Endothelial cell of umbilical vein (primary cell): ENCODE measurements around the gene LRRC7. TPM values are rescaled to one million over a fixed set of nuclear protein-coding genes. Genes with fewer than 3 reads are reported as not detected.
A peak's percentile ranks its signal among the peaks of the same experiment; 100 is the strongest.

Experiments used
- BruUV-seq: library from RNA; stranded (reverse); fragments of 400-500 nt; replicated peaks from 2 replicates; lab custom pipeline; 2021; lab: Mats Ljungman, UMichigan
- CTCF ChIA-PET: fragments of 300-600, 350-600 bp; sonication (Branson Sonifier 250); formaldehyde crosslinking; loops from one replicate; lab custom pipeline; 2021; ENCODE audit warnings: antibody characterized with exemption, inconsistent platforms; lab: Charles Lee
- POLR2A ChIA-PET: fragments of 300-600, 350-600 bp; sonication (Branson Sonifier 250); formaldehyde crosslinking; loops from one replicate; lab custom pipeline; 2021; ENCODE audit warnings: antibody characterized with exemption, inconsistent platforms; lab: Charles Lee
- DNase-seq: peaks from one replicate; pipeline ENCODE4 v3.0.0-alpha.2; 2011; ENCODE audit warnings: low read depth, low spot score
- FAIRE-seq: peaks from 2 replicates; lab custom pipeline; 2011; peaks lifted over from hg19 to GRCh38; lab: Jason Lieb, UNC
- H2AFZ ChIP-seq: 2 replicates; pipeline ENCODE4 v1.6.0; 2012; ENCODE audit warnings: low read depth, low read length, control low read depth, inconsistent platforms
- H3K27ac ChIP-seq: 2 replicates; pipeline ENCODE4 v1.5.1; 2011; ENCODE audit warnings: low read depth, mild to moderate bottlenecking, control low read depth, low read length, moderate library complexity; ENCODE audit not compliant: insufficient read depth
- H3K27me3 ChIP-seq, 2 experiments: 2 replicates each; pipeline versions ENCODE4 v1.6.0 to v1.6.1; 2011; ENCODE audit warnings: low read length in 2 of 2, mixed read lengths in 1 of 2; ENCODE audit not compliant: control insufficient read depth in 2 of 2, insufficient read depth in 2 of 2
- H3K36me3 ChIP-seq, 2 experiments: 2 replicates in 1 of 2; 3 replicates in 1 of 2; pipeline ENCODE4 v1.5.1; 2011; ENCODE audit warnings: low read length in 2 of 2, mild to moderate bottlenecking in 1 of 2, moderate library complexity in 1 of 2; ENCODE audit not compliant: control insufficient read depth in 2 of 2, insufficient read depth in 2 of 2; ENCODE audit errors: extremely low read depth in 1 of 2
- H3K4me1 ChIP-seq: 3 replicates; pipeline ENCODE4 v1.5.1; 2011; ENCODE audit warnings: mild to moderate bottlenecking, low read length; ENCODE audit not compliant: control insufficient read depth, insufficient read depth; ENCODE audit errors: extremely low read depth
- H3K4me2 ChIP-seq: 2 replicates; pipeline ENCODE4 v1.6.1; 2011; ENCODE audit warnings: low read length, control low read depth, mixed read lengths; ENCODE audit not compliant: insufficient read depth
- H3K4me3 ChIP-seq, 3 experiments: fragments of 200-600 bp in 1 of 3; sonication (generic), shearing (Covaris generic) in 1 of 3; replicated peaks in 1 of 3; 2 replicates each; pipeline ENCODE4 v1.5.1; 2011 to 2016; ENCODE audit warnings: control low read depth in 3 of 3, low read length in 3 of 3, mild to moderate bottlenecking in 2 of 3, inconsistent platforms in 1 of 3, low read depth in 1 of 3, moderate library complexity in 1 of 3; ENCODE audit not compliant: insufficient read depth in 1 of 3
- H3K79me2 ChIP-seq: 2 replicates; pipeline ENCODE4 v1.6.0; 2012; ENCODE audit warnings: low read length, inconsistent platforms; ENCODE audit not compliant: control insufficient read depth, insufficient read depth
- H3K9ac ChIP-seq: replicated peaks from 2 replicates; pipeline ENCODE3; 2011; ENCODE audit warnings: low read length, control low read depth; ENCODE audit not compliant: insufficient read depth; ENCODE audit errors: extremely low read depth
- H3K9me1 ChIP-seq: replicated peaks from 3 replicates; pipeline ENCODE4 v1.6.0; 2011; ENCODE audit warnings: mild to moderate bottlenecking, low read length; ENCODE audit not compliant: control insufficient read depth, insufficient read depth; ENCODE audit errors: extremely low read depth
- H3K9me3 ChIP-seq: replicated peaks from 2 replicates; pipeline ENCODE4 v1.5.1; 2012; ENCODE audit warnings: low read length, inconsistent platforms; ENCODE audit not compliant: control insufficient read depth, insufficient read depth
- H4K20me1 ChIP-seq: replicated peaks from 2 replicates; pipeline ENCODE3; 2011; ENCODE audit warnings: mild to moderate bottlenecking, low read length; ENCODE audit not compliant: control insufficient read depth, insufficient read depth; ENCODE audit errors: extremely low read depth
- CTCF ChIP-seq, 2 donors: IDR thresholded peaks; 1 replicate in 1 of 2; 2 replicates in 1 of 2; pipeline ENCODE4 v1.5.1; 2011; ENCODE audit warnings: low read length in 2 of 2, mild to moderate bottlenecking in 2 of 2, moderate library complexity in 2 of 2, control low read depth in 1 of 2, inconsistent platforms in 1 of 2, low read depth in 1 of 2; ENCODE audit not compliant: insufficient read depth in 1 of 2; ENCODE audit errors: extremely low read depth in 1 of 2
- EZH2 ChIP-seq: IDR thresholded peaks from 2 replicates; pipeline ENCODE4 v1.6.1; 2012; ENCODE audit warnings: borderline replicate concordance, low read depth, mild to moderate bottlenecking, moderate library complexity, low read length, inconsistent platforms; ENCODE audit not compliant: severe bottlenecking
- FOS ChIP-seq: IDR thresholded peaks from 2 replicates; pipeline ENCODE4 v1.6.1; 2011; ENCODE audit warnings: mild to moderate bottlenecking, low read length, moderate library complexity, borderline replicate concordance; ENCODE audit not compliant: insufficient read depth
- GATA2 ChIP-seq: IDR thresholded peaks from 2 replicates; pipeline ENCODE4 v1.7.0; 2011; ENCODE audit warnings: low read depth, mild to moderate bottlenecking, moderate library complexity, mixed read lengths, low read length; ENCODE audit not compliant: insufficient read length, insufficient read depth
- JUN ChIP-seq: IDR thresholded peaks from 2 replicates; pipeline ENCODE4 v1.6.1; 2011; ENCODE audit warnings: borderline replicate concordance, low read depth; ENCODE audit not compliant: insufficient read length, insufficient read depth
- MAX ChIP-seq: IDR thresholded peaks from 2 replicates; pipeline ENCODE4 v1.6.1; 2011; ENCODE audit not compliant: insufficient read depth, insufficient read length
- MYC ChIP-seq: IDR thresholded peaks from one replicate; pipeline ENCODE4 v1.6.1; 2011; ENCODE audit warnings: mild to moderate bottlenecking, low read depth, low read length
- POLR2A ChIP-seq: IDR thresholded peaks from 2 replicates; pipeline ENCODE4 v1.6.1; 2012; ENCODE audit warnings: low read depth, mild to moderate bottlenecking, control low read depth, low read length
- POLR2AphosphoS5 ChIP-seq: IDR thresholded peaks from 2 replicates; pipeline ENCODE4 v1.6.1; 2012; ENCODE audit warnings: low read depth, mild to moderate bottlenecking, control low read depth, low read length, moderate library complexity; ENCODE audit not compliant: insufficient read depth
- dilution Hi-C: fragments of 300-500 bp; cut with MboI; formaldehyde crosslinking; loops from one replicate; pipeline ENCODE4 v1.15.0; 2019; ENCODE audit warnings: low sequenced_read_pairs; ENCODE audit not compliant: extremely low pct_ligation_motif_present
- intact Hi-C: fragments of 100-400 bp; cut with micrococcal nuclease; formaldehyde crosslinking; loops from one replicate; pipeline ENCODE4 v1.10.0; 2022
- polyA plus RNA-seq, 4 experiments: library from polyadenylated mRNA; depleted of rRNA in 3 of 4; stranded (reverse) in 3 of 4; unstranded in 1 of 4; fragments of >200 nt; gene quantifications; 2 replicates each; pipeline versions ENCODE4 v1.2.1 to v1.2.3, GENCODE V29; 2011 to 2012; ENCODE audit warnings: missing spikeins in 1 of 4
- total RNA-seq: library from RNA; stranded (reverse); gene quantifications from 2 replicates; pipeline ENCODE4 v1.2.3, GENCODE V29; 2021

The LRRC7 gene
- total and polyA plus RNA-seq, 2 donors (not counting 3 experiments of a cell fraction or from before 2014, with no cell fraction given): 0.11 to 0.58 TPM

GRCh38 chr1:70140894-70141293 lies 573.2 kb downstream of the LRRC7 start:
- Histone ChIP-seq H2AFZ (no peak overlapping the region), H3K9me1 (no peaks in the 10 kb centered on the region), H3K9ac (no peak overlapping the region), H3K27ac (no peak overlapping the region), H3K27me3 (no peaks in the 10 kb centered on the region), H3K9me3 (no peaks in the 10 kb centered on the region), H3K4me3 (no peak overlapping the region), H3K36me3 (no peaks in the 10 kb centered on the region), H3K79me2 (no peaks in the 10 kb centered on the region), H3K4me2 (no peak overlapping the region), H3K4me1 (no peaks in the 10 kb centered on the region), H4K20me1 (no peaks in the 10 kb centered on the region)
- intact Hi-C loops: no loop called here
- ChIA-PET CTCF (interaction anchor here (1.2 to 3.2 kb wide), 4 partner anchors 7 to 106 kb away, joined by 3 to 18 read pairs (median 10); no protein-coding TSS in a partner anchor), POLR2A (no interaction called here)
- DNase-seq (no peak), FAIRE-seq (no peak)
- dilution Hi-C loops: no loop called here
- TF ChIP-seq POLR2AphosphoS5 (no peak), GATA2 (peak; percentile 48), JUN (no peak)
- no TSS peak for BruUV-seq

GRCh38 chr1:70142075-70142474 lies 574.4 kb downstream of the LRRC7 start:
- dilution Hi-C loops: no loop called here

More at GRCh38 chr1:70142075-70142474, 574.4 kb downstream of the LRRC7 start:
- no peaks in the 10 kb centered on the region for H3K9me1 ChIP-seq
- H3K9ac ChIP-seq: no peak overlapping the region
- intact Hi-C loops: no loop called here
- H4K20me1 ChIP-seq: no peaks in the 10 kb centered on the region
- H3K27me3 ChIP-seq: no peaks in the 10 kb centered on the region
- DNase-seq (no peak), FAIRE-seq (no peak)
- no peak overlapping the region for H2AFZ ChIP-seq
- no peaks in the 10 kb centered on the region for H3K4me1 ChIP-seq
- ChIA-PET CTCF (interaction anchor here (1.0 to 3.2 kb wide), 8 partner anchors 8 to 403 kb away, joined by 3 to 18 read pairs (median 6); no protein-coding TSS in a partner anchor), POLR2A (no interaction called here)
- no peaks in the 10 kb centered on the region for H3K36me3 ChIP-seq
- no peaks in the 10 kb centered on the region for H3K9me3 ChIP-seq
- no peak for TF ChIP-seq MYC
- no peak for TF ChIP-seq FOS
- no peak for TF ChIP-seq JUN
- TF ChIP-seq POLR2A: no peak
- TF ChIP-seq CTCF (IDR thresholded peaks at IDR 0.05; ENCODE audit: extremely low read depth in 1 of 2, insufficient read depth in 1 of 2, low read depth in 1 of 2, low read length in 2 of 2): no peak
- no peak for TF ChIP-seq EZH2
- TF ChIP-seq POLR2AphosphoS5: no peak
- no peak for TF ChIP-seq GATA2
- no peak for TF ChIP-seq MAX
- no TSS peak for BruUV-seq
- no peak overlapping the region for H3K27ac ChIP-seq
- H3K4me2 ChIP-seq: no peak overlapping the region
- H3K4me3 ChIP-seq: no peak overlapping the region
- no peaks in the 10 kb centered on the region for H3K79me2 ChIP-seq
